ENCODE measurements around the gene EHBP1.
A peak's percentile ranks its signal among the peaks of the same experiment; 100 is the strongest.
"Not testable (repeated sequence)": the region's sequence is repeated elsewhere in the genome, so short reads cannot be mapped to it uniquely, and the experiment has no call there.

Gene EHBP1

GRCh38 chr2:62705859-62706720 lies 577 bp downstream of the EHBP1 start:
- peak; percentile 73 for DNase-seq (ENCODE audit: low spot score)

DNA sequence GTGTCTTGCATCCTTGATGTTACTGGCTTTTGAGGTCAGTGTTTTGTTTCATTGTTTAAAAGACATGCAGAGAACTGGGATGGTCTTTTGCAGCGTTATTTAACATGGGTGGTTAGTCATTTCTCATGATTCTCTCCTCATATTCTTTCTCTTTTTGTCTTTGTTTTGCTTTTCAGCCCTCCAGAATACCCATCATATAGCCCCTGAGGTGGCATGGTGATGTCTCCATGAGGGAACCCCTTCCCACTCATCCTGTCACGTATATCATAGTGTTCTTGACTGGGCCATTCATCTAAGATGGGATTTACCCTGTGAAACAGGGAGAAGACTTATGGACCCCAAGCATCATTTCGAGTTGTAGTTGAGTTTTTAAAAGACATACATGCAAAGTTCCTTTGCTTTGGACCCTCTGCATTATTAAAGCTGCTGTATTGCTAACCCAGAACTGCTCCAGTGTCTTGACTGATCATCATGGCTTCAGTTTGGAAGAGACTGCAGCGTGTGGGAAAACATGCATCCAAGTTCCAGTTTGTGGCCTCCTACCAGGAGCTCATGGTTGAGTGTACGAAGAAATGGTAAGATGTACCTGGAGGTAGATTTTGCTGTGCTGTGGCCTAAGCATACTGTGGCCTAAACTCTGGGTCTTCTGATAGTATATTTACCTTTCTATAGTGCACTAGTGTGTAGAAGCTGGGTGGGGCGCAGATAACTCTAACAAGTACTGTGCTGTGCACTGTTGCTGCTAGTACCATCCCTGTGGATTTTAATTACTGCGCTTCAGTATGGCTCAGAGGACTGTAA lies 1.4 kb downstream of the EHBP1 start:
- no peak for DNase-seq (ENCODE audit: low spot score)

GRCh38 chr2:62708751-62709150 lies 3.2 kb downstream of the EHBP1 start:
- no peak for DNase-seq (ENCODE audit: low spot score)

GRCh38 chr2:62711832-62712494 lies 6.5 kb downstream of the EHBP1 start:
- no peak for DNase-seq (ENCODE audit: low spot score)

- DNase-seq (ENCODE audit: low spot score): not testable (repeated sequence)
Measured at GRCh38 chr2:62713196-62713595, 7.7 kb downstream of the EHBP1 start.

DNA sequence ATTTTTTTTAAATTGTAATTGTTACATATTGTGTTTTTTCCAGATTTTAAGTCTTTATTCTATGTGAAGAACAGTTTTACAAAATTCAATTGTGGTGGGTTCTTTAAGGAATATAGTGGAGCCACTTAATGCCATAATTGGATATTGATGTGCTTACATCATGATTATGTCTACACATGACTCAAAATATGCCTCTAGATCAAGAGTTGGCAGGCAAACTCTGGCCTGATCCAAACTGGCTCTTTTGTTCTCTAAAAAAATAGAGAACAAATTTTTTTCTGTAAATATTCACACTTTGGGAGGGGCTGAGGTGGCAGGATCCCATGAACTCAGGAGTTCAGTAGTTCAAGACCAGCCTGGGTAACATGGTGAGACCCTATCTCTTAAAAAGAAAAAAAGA lies 8.3 kb downstream of the EHBP1 start:
- no peak for DNase-seq (ENCODE audit: low spot score)

DNA sequence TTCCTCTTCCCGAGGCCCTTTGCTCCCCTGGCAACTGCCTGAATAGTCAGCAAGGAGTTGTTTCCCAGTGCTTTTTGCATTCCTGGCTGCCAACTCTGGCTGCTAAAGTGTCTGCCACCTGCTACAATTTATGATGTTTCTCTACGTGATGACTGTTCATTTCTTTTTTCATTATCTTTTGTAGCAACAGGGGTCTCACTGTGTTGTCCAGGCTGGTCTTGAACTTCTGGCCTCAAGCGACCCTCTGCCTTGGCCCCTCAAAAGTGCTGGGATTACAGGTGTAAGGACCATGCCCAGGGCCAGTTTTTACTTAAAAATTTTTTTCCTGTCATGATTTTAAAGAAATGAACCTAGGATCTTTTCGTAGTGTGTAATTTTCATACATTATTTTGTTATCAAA lies 11.3 kb downstream of the EHBP1 start:
- no peak for DNase-seq (ENCODE audit: low spot score)

- DNase-seq (ENCODE audit: low spot score): no peak
Measured at GRCh38 chr2:62717503-62718081, 12.1 kb downstream of the EHBP1 start.

DNA sequence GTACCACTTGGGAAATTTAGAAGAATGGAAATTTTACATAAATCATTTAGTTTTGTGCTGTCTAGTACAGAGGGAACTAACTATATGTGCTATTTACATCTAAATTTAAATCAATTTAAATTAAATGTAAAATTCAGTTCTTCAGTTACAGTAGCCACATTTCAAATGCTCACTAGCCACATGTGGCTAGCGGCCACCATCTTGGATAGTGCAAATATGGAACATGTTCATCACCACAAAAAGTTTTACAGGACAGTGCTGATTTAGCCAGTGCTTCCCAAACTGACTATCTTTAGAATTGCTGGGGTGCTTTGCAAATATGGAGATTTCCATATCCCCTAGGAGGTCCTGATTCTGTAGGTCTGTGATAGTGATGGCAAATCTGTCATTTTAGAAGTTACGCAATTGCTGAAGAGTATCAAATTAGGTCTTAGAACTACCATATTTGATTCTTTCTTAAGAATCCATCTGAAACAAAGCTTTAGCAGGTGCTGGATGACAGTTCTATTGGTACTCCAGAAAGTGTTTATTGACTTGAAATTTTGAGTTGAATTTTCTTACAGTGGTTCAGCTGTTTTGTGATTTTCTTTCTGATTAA lies 12.8 kb downstream of the EHBP1 start:
- no peak for DNase-seq (ENCODE audit: low spot score)

GRCh38 chr2:62719757-62720156 lies 14.2 kb downstream of the EHBP1 start:
- DNase-seq (ENCODE audit: low spot score): no peak

DNA sequence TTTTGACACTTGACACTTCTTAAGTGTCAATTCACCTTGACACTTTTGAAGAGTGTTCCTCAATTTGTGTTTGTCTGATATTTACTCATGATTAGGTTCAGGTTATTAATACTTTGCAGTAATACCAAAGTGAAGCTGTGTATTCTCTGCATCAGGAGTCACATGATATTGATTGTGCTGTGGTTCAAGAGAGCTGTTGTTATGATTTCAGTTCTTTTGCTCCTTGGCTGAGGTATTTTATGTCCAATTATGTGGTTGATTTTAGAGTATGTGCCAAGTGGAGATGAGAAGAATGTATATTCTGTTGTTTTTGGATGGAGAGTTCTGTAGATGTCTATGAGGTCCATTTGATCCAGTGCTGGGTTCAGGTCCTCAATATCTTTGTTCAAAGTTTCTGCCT lies 17.2 kb downstream of the EHBP1 start:
- no peak for DNase-seq (ENCODE audit: low spot score)

DNA sequence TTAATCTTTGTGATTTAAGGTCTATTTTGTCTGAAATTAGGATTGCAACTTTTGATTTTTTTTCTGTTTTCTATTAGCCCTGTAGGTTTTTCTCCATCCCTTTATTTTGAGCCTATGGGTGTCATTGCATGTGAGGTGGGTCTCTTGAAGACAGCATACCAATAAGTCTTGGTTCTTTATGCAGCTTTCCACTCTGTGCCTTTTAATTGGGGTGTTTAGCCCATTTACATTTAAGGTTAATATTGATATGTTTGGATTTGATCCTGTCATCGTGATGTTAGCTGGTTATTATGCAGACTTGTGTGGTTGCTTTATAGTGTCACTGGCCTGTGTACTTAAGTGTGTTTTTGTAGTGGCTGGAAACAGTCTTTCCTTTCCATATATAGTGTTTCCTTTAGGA lies 17.7 kb downstream of the EHBP1 start:
- no peak for DNase-seq (ENCODE audit: low spot score)

DNA sequence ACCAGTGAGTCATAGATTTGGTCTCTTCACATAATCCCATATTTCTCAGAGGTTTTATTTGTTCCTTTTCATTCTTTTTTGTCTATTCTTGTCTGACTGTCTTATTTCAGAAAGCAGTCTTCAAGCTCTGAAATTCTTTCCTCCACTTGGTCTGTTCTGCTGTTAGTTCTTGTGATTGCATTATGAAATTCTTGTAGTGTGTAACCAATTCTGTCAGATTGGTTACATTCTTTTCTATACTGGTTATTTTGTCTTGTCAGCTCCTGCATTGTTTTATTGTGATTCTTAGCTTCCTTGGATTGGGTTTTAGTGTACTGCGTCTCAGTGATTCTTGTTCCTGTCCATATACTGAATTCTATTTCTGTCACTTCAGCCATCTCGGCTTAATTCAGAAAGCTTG lies 18.6 kb downstream of the EHBP1 start:
- no peak for DNase-seq (ENCODE audit: low spot score)

DNA sequence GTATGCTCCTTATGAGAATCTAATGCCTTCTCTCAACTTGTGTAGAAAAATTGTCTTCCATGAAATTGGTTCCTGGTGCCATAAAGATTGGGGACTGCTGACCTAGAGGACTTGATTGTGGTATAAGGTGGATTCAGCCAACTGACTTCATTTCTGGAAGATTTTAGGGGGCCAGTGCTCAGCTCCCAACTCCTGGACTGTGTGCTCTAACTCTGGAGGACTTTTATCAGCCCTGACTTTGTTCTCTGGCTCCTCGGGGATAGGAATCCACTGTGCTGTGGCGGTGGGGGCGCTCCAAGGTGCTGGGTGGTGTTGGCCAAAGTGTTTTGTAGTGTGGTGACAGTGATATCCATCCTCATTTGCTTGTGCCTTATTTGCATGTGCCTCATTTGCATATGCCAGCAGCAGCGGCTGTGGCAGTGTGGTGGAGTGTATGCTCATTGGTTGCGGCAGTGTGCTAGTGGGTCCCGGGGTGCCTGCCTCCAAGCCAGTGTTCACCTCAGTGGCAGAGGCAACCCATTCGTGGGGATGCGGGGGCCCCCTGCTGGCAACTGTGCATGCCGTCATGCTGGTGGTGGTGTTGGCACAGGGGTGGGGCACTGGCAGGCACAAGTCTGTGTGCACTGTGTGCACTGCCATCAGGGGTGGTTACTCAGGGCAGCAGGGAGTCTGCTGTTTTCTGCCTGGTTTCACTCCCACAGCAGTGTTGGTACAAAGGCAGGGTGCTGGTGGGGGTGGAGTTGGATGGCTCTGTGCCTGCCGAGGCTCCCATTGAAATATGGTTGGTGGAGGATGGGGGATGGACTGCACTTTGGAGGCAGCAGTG lies 19.6 kb downstream of the EHBP1 start:
- no peak for DNase-seq (ENCODE audit: low spot score)

DNA sequence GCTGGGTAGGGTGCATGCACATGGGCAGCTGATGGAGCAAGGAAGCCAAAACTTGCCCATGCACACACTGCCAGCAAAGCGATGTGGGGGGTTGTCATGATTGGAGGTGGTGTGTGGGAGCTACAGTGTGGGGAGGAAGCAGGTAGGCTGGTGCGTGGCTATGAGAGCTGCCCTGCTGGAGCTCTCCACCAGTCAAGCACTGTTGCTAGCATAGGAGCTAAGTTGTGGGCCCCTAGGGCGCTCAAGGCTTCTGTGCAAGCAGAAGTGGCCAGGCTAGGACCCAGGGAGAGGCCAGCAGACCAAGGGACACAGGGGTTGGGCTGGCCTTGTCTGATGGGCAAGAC lies 20.2 kb downstream of the EHBP1 start:
- no peak for DNase-seq (ENCODE audit: low spot score)

GRCh38 chr2:62727259-62727867 lies 21.9 kb downstream of the EHBP1 start:
- DNase-seq (ENCODE audit: low spot score): no peak

DNA sequence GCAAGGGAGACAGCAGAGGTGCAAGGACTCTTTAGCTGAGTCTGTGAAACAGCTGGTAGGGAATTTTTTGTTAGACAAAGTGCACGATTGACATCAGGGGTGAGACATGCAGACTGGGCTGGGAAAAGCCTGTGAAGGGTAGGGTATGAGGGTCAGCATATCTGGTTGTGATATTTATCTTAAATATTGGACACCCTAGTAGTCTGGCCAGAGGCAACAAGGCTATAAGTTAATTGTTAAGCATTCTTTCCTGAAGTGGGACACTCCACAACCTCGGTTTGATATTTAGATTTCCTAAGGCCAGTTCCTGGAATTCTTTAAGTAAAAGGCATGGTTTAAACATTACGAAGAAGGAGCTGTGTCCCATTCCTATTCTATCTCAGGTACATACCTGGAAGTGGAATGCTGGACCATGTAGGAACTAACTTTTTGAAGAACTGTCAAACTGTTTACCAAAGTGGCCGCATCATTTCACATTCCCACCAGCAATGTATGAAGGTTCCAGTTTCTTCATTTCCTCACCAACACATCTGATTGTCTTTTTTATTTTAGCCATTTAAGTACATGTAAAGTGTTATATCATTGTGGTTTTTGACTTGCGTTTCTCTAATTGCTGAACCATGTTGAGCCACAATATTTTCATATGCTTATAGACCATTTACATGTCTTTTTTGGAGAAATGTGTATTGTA lies 22.5 kb downstream of the EHBP1 start:
- DNase-seq (ENCODE audit: low spot score): no peak

- DNase-seq (ENCODE audit: low spot score): no peak
Measured at GRCh38 chr2:62731275-62731674, 25.8 kb downstream of the EHBP1 start.

DNA sequence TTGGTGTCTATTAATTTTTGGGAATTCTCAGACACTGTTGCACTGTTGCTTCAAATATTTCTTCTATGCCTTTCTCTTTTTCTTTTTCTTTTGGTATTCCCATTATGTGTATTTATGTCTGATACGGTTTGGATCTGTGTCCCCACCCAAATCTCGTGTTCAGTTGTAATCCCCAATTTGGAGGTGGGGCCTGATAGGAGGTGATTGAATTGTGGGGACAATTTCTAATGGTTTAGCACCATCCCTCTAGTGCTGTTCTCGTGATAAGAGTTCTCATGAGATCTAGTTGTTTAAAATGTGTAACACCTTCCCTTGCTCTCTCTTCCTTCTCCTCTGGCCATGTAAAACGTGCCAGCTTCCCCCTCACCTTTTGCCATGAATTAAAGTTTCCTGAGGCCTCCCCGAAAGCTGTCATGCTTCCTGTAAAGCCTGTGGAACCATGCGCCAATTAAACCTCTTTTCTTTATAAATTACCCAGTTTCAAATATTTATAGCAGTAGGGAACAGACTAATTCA lies 26.8 kb downstream of the EHBP1 start:
- DNase-seq (ENCODE audit: low spot score): no peak

DNA sequence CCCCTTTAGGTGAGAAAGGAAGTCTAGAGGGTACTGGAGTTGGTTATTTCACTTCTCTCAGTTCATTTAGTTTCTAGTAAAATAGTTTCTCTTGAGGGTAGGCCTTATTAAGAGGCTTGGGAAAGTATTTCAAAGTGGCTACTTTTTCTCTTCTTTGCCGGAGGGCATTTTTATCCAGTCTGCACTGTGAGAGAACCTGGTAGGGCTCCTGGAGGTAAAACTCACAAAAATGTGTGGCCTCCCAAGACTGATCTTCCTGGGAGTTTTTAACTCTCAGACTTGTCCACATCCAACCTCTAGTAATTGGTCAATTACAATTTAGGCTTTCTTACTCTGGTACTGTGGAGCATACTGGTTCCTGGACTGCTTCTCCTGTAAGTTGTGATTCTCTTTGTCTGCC lies 28.0 kb downstream of the EHBP1 start:
- no peak for DNase-seq (ENCODE audit: low spot score)

All from AG20443 (cell line).